ENCODE results near the gene PCP2.

PCP2 gene

GRCh38 chr19:7641290-7642276 is 8.1 kb upstream of the PCP2 start:
- no peak for TF ChIP-seq TAF1 (IDR thresholded peaks at IDR 0.05; ENCODE audit: low read depth, low read length)
- no peak for DNase-seq (ENCODE audit: insufficient read length, low spot score)
- no peak for FAIRE-seq

- DNase-seq (ENCODE audit: insufficient read length, low spot score) (no peak), FAIRE-seq (no peak)
These were observed 7.3 kb upstream of the PCP2 start for GRCh38 chr19:7640803-7641202.

GRCh38 chr19:7639863-7640348 is 6.4 kb upstream of the PCP2 start:
- FAIRE-seq = no peak
- DNase-seq (ENCODE audit: insufficient read length, low spot score) = no peak
- TF ChIP-seq POLR2A (IDR thresholded peaks at IDR 0.05; ENCODE audit: low read depth, low read length) = peak; percentile 57; the same call in 1 of the 2 replicates
- TF ChIP-seq SPI1 (IDR thresholded peaks at IDR 0.05; ENCODE audit: low read depth, low read length) = no peak

More at GRCh38 chr19:7640803-7641202, 7.3 kb upstream of the PCP2 start:
- TF ChIP-seq SPI1 (IDR thresholded peaks at IDR 0.05; ENCODE audit: low read depth, low read length) (no peak), POU2F2 (IDR thresholded peaks at IDR 0.05; ENCODE audit: low read depth, low read length) (no peak), POLR2A (IDR thresholded peaks at IDR 0.05; ENCODE audit: low read depth, low read length) (no peak), POLR2AphosphoS5 (IDR thresholded peaks at IDR 0.05; ENCODE audit: low read depth, low read length) (no peak)

- FAIRE-seq (no peak), DNase-seq (ENCODE audit: insufficient read length, low spot score) (no peak)
- TF ChIP-seq POLR2AphosphoS5 (IDR thresholded peaks at IDR 0.05; ENCODE audit: low read depth, low read length) (no peak), TAF1 (IDR thresholded peaks at IDR 0.05; ENCODE audit: low read depth, low read length) (no peak), PAX5 (IDR thresholded peaks at IDR 0.05; ENCODE audit: insufficient read depth, low read length, severe bottlenecking) (no peak), POU2F2 (IDR thresholded peaks at IDR 0.05; ENCODE audit: low read depth, low read length) (no peak), SPI1 (IDR thresholded peaks at IDR 0.05; ENCODE audit: low read depth, low read length) (no peak), POLR2A (IDR thresholded peaks at IDR 0.05; ENCODE audit: low read depth, low read length) (no peak)
These were observed 5.4 kb upstream of the PCP2 start for GRCh38 chr19:7638802-7639465.

GRCh38 chr19:7637374-7638256 is 4.1 kb upstream of the PCP2 start:
- FAIRE-seq (peak; percentile 45), DNase-seq (ENCODE audit: insufficient read length, low spot score) (no peak)
- no peak for TF ChIP-seq POU2F2 (IDR thresholded peaks at IDR 0.05; ENCODE audit: low read depth, low read length)
- TF ChIP-seq POLR2AphosphoS5 (IDR thresholded peaks at IDR 0.05; ENCODE audit: low read depth, low read length) = no peak

GRCh38 chr19:7636691-7637373 is 3.3 kb upstream of the PCP2 start, which contains the start of gene STXBP2:
STXBP2 (plus strand) TSS chr19:7637110; CDS start chr19:7637150, 40 bp downstream.
- peak; percentile 82 for TF ChIP-seq POLR2A (IDR thresholded peaks at IDR 0.05; ENCODE audit: low read depth, low read length)
- TF ChIP-seq POU2F2 (IDR thresholded peaks at IDR 0.05; ENCODE audit: low read depth, low read length) = no peak
- no peak for TF ChIP-seq PAX5 (IDR thresholded peaks at IDR 0.05; ENCODE audit: insufficient read depth, low read length, severe bottlenecking)
- TF ChIP-seq SPI1 (IDR thresholded peaks at IDR 0.05; ENCODE audit: low read depth, low read length) = no peak
- TF ChIP-seq POLR2AphosphoS5 (IDR thresholded peaks at IDR 0.05; ENCODE audit: low read depth, low read length) = peak; percentile 74; the same call in 1 of the 2 replicates
- TF ChIP-seq TAF1 (IDR thresholded peaks at IDR 0.05; ENCODE audit: low read depth, low read length) = peak; percentile 92
- FAIRE-seq = peak; percentile 99
- peak; percentile 100 for DNase-seq (ENCODE audit: insufficient read length, low spot score)

- no peak for TF ChIP-seq POLR2AphosphoS5 (IDR thresholded peaks at IDR 0.05; ENCODE audit: low read depth, low read length)
- no peak for TF ChIP-seq PAX5 (IDR thresholded peaks at IDR 0.05; ENCODE audit: insufficient read depth, low read length, severe bottlenecking)
- TF ChIP-seq POLR2A (IDR thresholded peaks at IDR 0.05; ENCODE audit: low read depth, low read length) = no peak
- no peak for TF ChIP-seq SPI1 (IDR thresholded peaks at IDR 0.05; ENCODE audit: low read depth, low read length)
- no peak for TF ChIP-seq TAF1 (IDR thresholded peaks at IDR 0.05; ENCODE audit: low read depth, low read length)
- TF ChIP-seq POU2F2 (IDR thresholded peaks at IDR 0.05; ENCODE audit: low read depth, low read length) = no peak
- DNase-seq (ENCODE audit: insufficient read length, low spot score) (no peak), FAIRE-seq (peak; percentile 28)
These were observed 2.8 kb upstream of the PCP2 start for GRCh38 chr19:7636317-7636690.

GRCh38 chr19:7635670-7636069 is 2.2 kb upstream of the PCP2 start:
- DNase-seq (ENCODE audit: insufficient read length, low spot score) (no peak), FAIRE-seq (no peak)
- no peak for TF ChIP-seq POU2F2 (IDR thresholded peaks at IDR 0.05; ENCODE audit: low read depth, low read length)
- TF ChIP-seq PAX5 (IDR thresholded peaks at IDR 0.05; ENCODE audit: insufficient read depth, low read length, severe bottlenecking) = no peak
- TF ChIP-seq TAF1 (IDR thresholded peaks at IDR 0.05; ENCODE audit: low read depth, low read length) = no peak
- no peak for TF ChIP-seq POLR2AphosphoS5 (IDR thresholded peaks at IDR 0.05; ENCODE audit: low read depth, low read length)
- TF ChIP-seq SPI1 (IDR thresholded peaks at IDR 0.05; ENCODE audit: low read depth, low read length) = no peak
- no peak for TF ChIP-seq POLR2A (IDR thresholded peaks at IDR 0.05; ENCODE audit: low read depth, low read length)

Data from GM12891 (cell line).